Activated CD8-positive, alpha-beta T cell treated with anti-CD3 and anti-CD28 coated beads, Interleukin-2, amount 10 ng/mL, durations not matched to agents 7 days and 5 days (primary cell): ENCODE measurements around the gene MIB1. TPM values are rescaled to one million over a fixed set of nuclear protein-coding genes. Genes with fewer than 3 reads are reported as not detected.
A peak's percentile ranks its signal among the peaks of the same experiment; 100 is the strongest.

Experiments
- ATAC-seq: fragments of 150-1000 bp; cut with Tn5 transposase; one replicate; pipeline ENCODE4 v1.10.0; 2021; ENCODE audit warnings: moderate library complexity
- CTCF ChIA-PET: fragments of 350-600 bp; sonication (Branson Sonifier 250); formaldehyde crosslinking; loops from one replicate; lab custom pipeline; 2021; ENCODE audit warnings: antibody characterized with exemption; lab: Charles Lee
- POLR2A ChIA-PET: fragments of 350-600 bp; sonication (Branson Sonifier 250); formaldehyde crosslinking; loops from one replicate; lab custom pipeline; 2021; ENCODE audit warnings: antibody characterized with exemption; lab: Charles Lee
- DNase-seq: peaks from one replicate; pipeline ENCODE4 v3.0.0-alpha.2; 2020
- H3K27ac Mint-ChIP-seq: one replicate; pipeline ENCODE4 v1.8.0; 2021; ENCODE audit warnings: mild to moderate bottlenecking, mixed read lengths
- H3K27me3 Mint-ChIP-seq: one replicate; pipeline ENCODE4 v1.8.0; 2021; ENCODE audit warnings: low read depth, mixed read lengths
- H3K36me3 Mint-ChIP-seq: one replicate; pipeline ENCODE4 v1.8.0; 2021; ENCODE audit warnings: low read depth, mixed read lengths
- H3K4me1 Mint-ChIP-seq: one replicate; pipeline ENCODE4 v1.8.0; 2021; ENCODE audit warnings: low read depth, mixed read lengths
- H3K4me3 Mint-ChIP-seq: one replicate; pipeline ENCODE4 v1.8.0; 2021; ENCODE audit warnings: mild to moderate bottlenecking, mixed read lengths
- H3K9me3 Mint-ChIP-seq: one replicate; pipeline ENCODE4 v1.8.0; 2022; ENCODE audit warnings: mixed read lengths; ENCODE audit not compliant: insufficient read depth
- total RNA-seq, 2 experiments: library from RNA; stranded (reverse); gene quantifications; one replicate each; pipeline ENCODE4 v1.2.3, GENCODE V29; 2021

MIB1 gene
- total RNA-seq, 2 experiments from 2014 or later, result 32.6 to 37.4 TPM

DNA sequence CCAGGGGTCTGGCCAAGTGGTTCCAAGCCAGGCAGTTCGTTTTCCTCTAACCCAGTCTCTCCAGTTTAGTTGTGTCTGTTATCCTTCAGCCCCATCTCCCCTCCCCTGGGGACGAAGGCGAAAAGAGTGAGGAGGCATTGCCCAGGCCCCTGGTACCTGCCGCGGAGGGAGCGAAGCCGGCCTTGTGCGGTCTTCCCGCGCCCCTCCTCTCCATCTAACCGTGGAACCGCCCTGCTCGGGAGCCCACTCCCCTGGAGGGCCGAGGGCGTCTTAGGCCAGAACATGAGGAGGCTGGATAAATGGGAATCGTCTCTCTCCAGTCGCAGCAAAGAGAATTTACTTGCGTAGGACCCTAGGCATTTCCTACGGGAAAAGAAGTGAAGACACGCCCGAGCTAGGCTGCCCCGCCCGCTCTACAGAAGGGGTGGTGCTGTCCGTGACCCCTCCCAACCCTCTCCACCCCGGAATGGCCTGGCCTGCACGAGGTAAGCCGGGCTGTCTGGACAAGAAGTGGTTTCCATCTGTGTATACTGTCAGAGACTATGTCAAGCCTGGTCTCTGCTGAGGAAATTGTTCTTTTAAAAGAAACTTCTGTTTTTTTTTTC, 156.2 kb downstream of the MIB1 start:
- ATAC-seq (no peak), DNase-seq (no peak)
- Mint-ChIP-seq H3K4me3 (no peak overlapping the region), H3K27me3 (peaks cover 7% of the 10 kb centered on the region), H3K9me3 (no peaks in the 10 kb centered on the region), H3K36me3 (no peaks in the 10 kb centered on the region), H3K27ac (no peak overlapping the region), H3K4me1 (no peaks in the 10 kb centered on the region)
- POLR2A ChIA-PET, result no interaction called here
- CTCF ChIA-PET, result no interaction called here

DNA sequence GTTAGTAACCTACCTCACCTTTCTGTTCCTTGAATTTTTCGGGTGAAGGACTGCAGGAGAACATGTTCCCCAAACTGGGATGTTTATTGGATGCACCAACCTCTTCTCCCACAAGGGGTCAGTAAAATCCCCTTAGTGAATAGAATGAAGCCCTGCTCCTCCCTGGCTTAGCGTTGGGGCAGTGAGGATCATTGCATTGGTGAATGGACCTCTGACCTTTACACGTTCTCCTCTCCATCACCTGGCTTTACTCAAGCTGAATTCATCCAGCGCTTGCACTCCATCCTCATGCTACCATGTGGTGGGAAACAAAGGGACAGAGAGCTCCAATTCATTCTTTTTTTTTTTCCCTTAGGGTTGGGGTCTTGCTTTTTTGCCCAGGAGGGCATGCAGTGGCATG, 157.2 kb downstream of the MIB1 start:
- POLR2A ChIA-PET, result no interaction called here
- Mint-ChIP-seq H3K27me3 (peaks cover 7% of the 10 kb centered on the region), H3K4me3 (no peak overlapping the region), H3K9me3 (no peaks in the 10 kb centered on the region), H3K36me3 (no peaks in the 10 kb centered on the region), H3K27ac (no peak overlapping the region), H3K4me1 (no peaks in the 10 kb centered on the region)
- ATAC-seq (no peak), DNase-seq (peak; percentile 31)
- CTCF ChIA-PET, result no interaction called here

DNA sequence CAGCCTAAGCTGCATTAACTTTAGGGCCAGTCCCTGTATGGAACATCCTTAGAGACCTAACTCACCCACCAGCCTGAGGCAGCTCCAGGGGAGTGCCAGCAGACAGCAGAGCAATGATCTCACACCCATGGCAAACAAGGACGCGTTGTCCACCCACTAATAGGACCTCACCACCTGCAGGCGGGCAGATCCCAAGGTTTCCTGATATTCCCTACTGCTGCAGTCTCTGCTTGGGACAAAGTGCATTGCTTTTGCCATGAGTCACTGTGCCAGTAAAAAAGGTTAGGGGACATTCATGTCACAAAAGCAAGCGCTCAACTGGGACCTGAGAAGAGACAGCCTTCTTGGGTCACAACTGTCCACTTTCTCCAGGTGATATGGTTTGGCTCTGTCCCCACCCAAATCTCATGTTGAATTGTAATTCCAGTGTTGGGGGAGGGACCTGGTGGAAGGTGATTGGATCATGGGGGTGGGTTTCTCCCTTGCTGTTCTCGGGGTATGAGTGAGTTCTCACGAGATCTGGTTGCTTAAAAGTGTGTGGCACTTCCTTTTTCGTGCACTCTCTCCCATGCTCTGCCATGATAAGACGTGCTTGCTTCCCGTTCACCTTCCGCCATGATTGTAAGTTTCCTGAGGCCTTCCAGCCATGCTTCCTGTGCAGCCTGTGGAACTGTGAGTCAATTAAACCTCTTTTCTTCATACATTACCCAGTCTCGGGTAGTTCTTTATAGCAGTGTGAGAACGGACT, 160.2 kb downstream of the MIB1 start:
- Mint-ChIP-seq H3K27me3 (peaks cover 3% of the 10 kb centered on the region), H3K36me3 (no peaks in the 10 kb centered on the region), H3K4me3 (no peak overlapping the region), H3K4me1 (no peaks in the 10 kb centered on the region), H3K27ac (no peak overlapping the region), H3K9me3 (no peaks in the 10 kb centered on the region)
- ChIA-PET CTCF (no interaction called here), POLR2A (no interaction called here)
- ATAC-seq (no peak), DNase-seq (no peak)

- H3K9me3 Mint-ChIP-seq, result no peaks in the 10 kb centered on the region
- ChIA-PET POLR2A (no interaction called here), CTCF (no interaction called here)
- H3K4me3 Mint-ChIP-seq, result no peak overlapping the region
- H3K27me3 Mint-ChIP-seq, result peaks cover 3% of the 10 kb centered on the region
- no peak for DNase-seq
- H3K4me1 Mint-ChIP-seq, result no peaks in the 10 kb centered on the region
- no peaks in the 10 kb centered on the region for H3K36me3 Mint-ChIP-seq
- no peak for ATAC-seq
- H3K27ac Mint-ChIP-seq, result no peak overlapping the region
These were observed 160.9 kb downstream of the MIB1 start for GRCh38 chr18:21901423-21901945.

GRCh38 chr18:21903709-21904108, 163.1 kb downstream of the MIB1 start:
- Mint-ChIP-seq H3K9me3 (no peaks in the 10 kb centered on the region), H3K27ac (no peak overlapping the region), H3K4me1 (no peaks in the 10 kb centered on the region), H3K4me3 (no peak overlapping the region), H3K27me3 (peaks cover 4% of the 10 kb centered on the region), H3K36me3 (no peaks in the 10 kb centered on the region)
- DNase-seq, result no peak
- CTCF ChIA-PET, result no interaction called here
- no peak for ATAC-seq
- POLR2A ChIA-PET, result no interaction called here

- no peak overlapping the region for H3K27ac Mint-ChIP-seq
- CTCF ChIA-PET, result no interaction called here
- DNase-seq (no peak), ATAC-seq (no peak)
- peaks cover 4% of the 10 kb centered on the region for H3K27me3 Mint-ChIP-seq
- H3K9me3 Mint-ChIP-seq, result no peaks in the 10 kb centered on the region
- no peaks in the 10 kb centered on the region for H3K4me1 Mint-ChIP-seq
- no peak overlapping the region for H3K4me3 Mint-ChIP-seq
- H3K36me3 Mint-ChIP-seq, result no peaks in the 10 kb centered on the region
- POLR2A ChIA-PET, result no interaction called here
These were observed 164.3 kb downstream of the MIB1 start for GRCh38 chr18:21904856-21905255.

DNA sequence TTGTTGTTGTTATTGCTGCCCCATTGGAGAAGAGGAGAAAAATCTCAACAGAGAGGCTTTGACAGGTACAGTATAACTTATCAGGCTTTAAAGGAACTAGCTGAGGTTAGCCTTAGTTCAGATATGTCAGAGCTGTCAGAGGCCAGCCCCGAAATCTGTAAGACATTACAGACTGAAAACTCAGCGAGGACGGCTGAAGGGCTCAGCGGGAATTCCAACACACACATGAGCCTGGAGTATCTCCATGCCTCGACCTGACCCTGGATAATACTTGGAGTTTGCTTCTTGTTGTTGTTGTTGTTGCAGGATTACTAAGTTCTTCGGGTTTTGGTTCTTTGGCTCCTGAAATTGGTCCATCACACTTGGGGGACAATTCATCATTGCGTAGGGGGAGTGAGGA, 166.9 kb downstream of the MIB1 start:
- no peak for DNase-seq
- ChIA-PET CTCF (no interaction called here), POLR2A (no interaction called here)
- no peak overlapping the region for H3K4me3 Mint-ChIP-seq
- no peak overlapping the region for H3K27ac Mint-ChIP-seq
- peaks cover 9% of the 10 kb centered on the region for H3K27me3 Mint-ChIP-seq
- no peaks in the 10 kb centered on the region for H3K4me1 Mint-ChIP-seq
- H3K9me3 Mint-ChIP-seq, result no peaks in the 10 kb centered on the region
- no peak for ATAC-seq
- H3K36me3 Mint-ChIP-seq, result no peaks in the 10 kb centered on the region

DNA sequence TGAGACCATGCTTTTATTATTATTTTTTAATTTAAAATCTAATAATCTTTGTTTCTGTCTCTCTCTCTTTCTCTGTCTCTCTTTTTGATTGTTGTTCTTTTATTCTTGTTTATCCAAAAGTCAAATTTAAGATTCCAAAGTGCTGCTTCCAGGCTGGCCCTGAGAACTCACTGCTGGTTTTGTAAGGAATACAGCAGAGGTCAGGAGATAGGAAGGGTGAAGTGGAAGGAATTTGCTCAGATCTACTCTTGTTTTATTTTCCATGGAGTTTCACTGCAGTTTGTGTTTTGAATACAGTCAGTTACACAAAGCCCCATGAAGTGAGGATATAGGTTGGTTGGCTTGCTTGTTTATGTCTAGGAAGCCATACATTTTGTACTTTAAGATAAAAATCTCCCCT, 168.1 kb downstream of the MIB1 start:
- H3K27ac Mint-ChIP-seq, result no peak overlapping the region
- no peak for DNase-seq
- H3K9me3 Mint-ChIP-seq, result no peaks in the 10 kb centered on the region
- H3K4me3 Mint-ChIP-seq, result no peak overlapping the region
- no peaks in the 10 kb centered on the region for H3K4me1 Mint-ChIP-seq
- ChIA-PET POLR2A (no interaction called here), CTCF (no interaction called here)
- ATAC-seq, result no peak
- H3K27me3 Mint-ChIP-seq, result peaks cover 9% of the 10 kb centered on the region
- H3K36me3 Mint-ChIP-seq, result no peaks in the 10 kb centered on the region

DNA sequence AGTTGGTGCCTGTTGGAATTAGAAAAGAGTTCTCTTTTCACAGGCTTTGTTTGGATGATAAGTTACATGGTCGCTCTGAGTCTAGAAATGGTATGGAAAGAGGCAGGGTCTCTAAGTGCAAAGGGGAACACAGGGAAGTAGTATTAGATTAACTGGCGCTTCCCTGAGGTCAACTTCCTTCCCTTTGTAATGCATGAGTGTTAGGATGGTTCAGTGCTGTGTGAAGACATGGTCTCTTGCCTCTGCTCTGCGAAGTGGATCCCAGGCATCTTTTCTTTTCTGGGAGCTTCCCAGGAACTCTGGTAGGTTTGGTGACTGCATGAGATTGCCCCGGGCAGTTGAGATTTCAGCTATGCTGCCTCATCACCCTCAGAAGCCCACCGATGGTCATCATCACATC, 170.3 kb downstream of the MIB1 start:
- H3K36me3 Mint-ChIP-seq, result no peaks in the 10 kb centered on the region
- H3K9me3 Mint-ChIP-seq, result no peaks in the 10 kb centered on the region
- H3K27ac Mint-ChIP-seq, result no peak overlapping the region
- ChIA-PET POLR2A (no interaction called here), CTCF (no interaction called here)
- H3K27me3 Mint-ChIP-seq, result peaks cover 14% of the 10 kb centered on the region
- no peak for DNase-seq
- H3K4me1 Mint-ChIP-seq, result no peaks in the 10 kb centered on the region
- ATAC-seq, result no peak
- no peak overlapping the region for H3K4me3 Mint-ChIP-seq

DNA sequence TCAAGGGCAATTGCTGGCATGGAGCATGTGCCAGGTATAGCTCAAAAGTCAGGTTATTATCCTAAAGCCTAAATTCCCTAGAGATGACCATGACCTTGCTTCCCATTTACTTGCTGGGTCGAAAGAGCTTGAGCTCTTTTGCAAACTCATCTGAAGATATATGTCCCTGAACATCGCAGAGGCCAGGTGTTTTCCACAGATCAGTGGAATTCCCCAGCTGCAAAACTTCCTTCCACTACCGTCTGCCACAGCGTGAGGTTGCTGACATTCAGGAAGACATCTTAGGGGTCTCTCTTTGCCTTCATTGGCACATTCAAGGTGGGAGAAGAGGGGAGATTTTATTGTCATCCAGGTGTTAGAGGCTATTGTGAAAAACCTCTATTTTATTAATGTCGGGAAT, 171.0 kb downstream of the MIB1 start:
- Mint-ChIP-seq H3K9me3 (no peaks in the 10 kb centered on the region), H3K27me3 (peaks cover 16% of the 10 kb centered on the region), H3K27ac (no peak overlapping the region), H3K4me3 (no peak overlapping the region), H3K36me3 (no peaks in the 10 kb centered on the region), H3K4me1 (no peaks in the 10 kb centered on the region)
- no peak for ATAC-seq
- POLR2A ChIA-PET, result no interaction called here
- CTCF ChIA-PET, result no interaction called here
- DNase-seq, result no peak

DNA sequence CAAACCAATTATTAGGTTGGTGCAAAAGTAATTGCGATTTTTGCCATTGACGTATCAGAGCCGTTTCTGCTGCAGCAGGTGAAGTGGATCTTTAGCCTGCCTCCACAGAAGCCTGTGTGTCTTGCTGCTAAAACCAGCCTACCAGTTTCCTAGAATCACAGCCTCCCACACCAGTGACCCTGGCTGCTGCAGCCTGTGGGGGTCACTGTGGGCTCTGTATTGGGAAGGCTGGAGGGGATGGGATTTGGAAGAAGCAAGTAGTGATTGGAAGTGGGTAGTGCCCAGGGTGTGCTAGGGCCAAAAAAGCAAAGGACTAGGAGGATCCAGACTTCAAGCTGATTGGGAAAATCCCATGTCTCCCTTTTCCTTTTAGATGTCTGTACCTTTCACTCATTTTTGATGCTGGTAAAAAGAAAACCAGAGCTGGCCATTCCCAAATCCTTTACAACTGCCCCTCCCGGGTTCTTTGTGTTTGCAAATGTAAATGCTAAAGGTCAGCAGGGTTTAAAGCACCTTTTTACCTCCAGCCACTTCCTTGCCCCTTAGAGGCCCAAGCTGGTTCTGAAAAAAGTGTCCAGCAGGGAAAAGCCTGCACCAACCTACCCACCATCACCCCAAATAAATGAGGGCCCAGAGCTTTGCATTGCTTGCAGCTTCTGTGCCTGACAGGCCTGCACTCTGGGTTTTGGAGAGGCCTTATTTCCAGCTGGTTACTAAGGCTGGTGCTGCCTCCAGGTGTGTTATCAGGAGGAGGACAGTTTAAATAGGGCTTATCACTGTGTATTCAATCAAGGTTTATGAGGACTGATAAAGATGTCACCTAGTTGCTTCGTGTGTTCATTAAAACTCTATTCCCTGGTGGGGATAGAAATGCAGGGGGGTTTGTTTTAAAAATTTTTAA, 172.0 kb downstream of the MIB1 start:
- ATAC-seq, result no peak
- CTCF ChIA-PET, result no interaction called here
- Mint-ChIP-seq H3K27me3 (peaks cover 15% of the 10 kb centered on the region), H3K9me3 (no peaks in the 10 kb centered on the region), H3K36me3 (no peaks in the 10 kb centered on the region), H3K4me3 (no peak overlapping the region), H3K27ac (no peak overlapping the region), H3K4me1 (no peaks in the 10 kb centered on the region)
- no peak for DNase-seq
- POLR2A ChIA-PET, result no interaction called here
